Measurements from ENCODE around the gene VPREB3.
A peak's percentile ranks its signal among the peaks of the same experiment; 100 is the strongest.

Gene VPREB3

DNA sequence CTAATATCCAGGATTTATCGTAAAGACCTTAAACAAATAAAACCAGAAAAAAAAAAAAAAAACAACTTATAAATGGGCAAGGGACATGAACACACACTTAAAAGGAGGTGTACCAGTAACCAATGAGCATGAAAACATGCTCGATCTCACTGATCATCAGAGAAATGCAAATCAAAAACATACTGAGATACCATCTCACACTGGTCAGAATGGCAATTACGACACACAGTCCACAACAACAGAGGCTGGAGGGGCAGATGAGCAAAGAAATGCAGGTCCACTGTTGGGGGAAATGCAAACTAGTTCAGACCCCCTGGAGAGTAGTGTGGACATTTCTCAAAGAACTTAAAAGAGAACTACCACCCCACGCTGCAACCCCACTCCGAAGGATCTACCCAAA is 50.2 kb downstream of the VPREB3 start:
- H3K27ac ChIP-seq: no peak overlapping the region
- H3K79me2 ChIP-seq: no peaks in the 10 kb centered on the region
- H3K4me2 ChIP-seq (ENCODE audit: low read length): peak overlapping the region; percentile 55
- TF ChIP-seq, protein P1, sequence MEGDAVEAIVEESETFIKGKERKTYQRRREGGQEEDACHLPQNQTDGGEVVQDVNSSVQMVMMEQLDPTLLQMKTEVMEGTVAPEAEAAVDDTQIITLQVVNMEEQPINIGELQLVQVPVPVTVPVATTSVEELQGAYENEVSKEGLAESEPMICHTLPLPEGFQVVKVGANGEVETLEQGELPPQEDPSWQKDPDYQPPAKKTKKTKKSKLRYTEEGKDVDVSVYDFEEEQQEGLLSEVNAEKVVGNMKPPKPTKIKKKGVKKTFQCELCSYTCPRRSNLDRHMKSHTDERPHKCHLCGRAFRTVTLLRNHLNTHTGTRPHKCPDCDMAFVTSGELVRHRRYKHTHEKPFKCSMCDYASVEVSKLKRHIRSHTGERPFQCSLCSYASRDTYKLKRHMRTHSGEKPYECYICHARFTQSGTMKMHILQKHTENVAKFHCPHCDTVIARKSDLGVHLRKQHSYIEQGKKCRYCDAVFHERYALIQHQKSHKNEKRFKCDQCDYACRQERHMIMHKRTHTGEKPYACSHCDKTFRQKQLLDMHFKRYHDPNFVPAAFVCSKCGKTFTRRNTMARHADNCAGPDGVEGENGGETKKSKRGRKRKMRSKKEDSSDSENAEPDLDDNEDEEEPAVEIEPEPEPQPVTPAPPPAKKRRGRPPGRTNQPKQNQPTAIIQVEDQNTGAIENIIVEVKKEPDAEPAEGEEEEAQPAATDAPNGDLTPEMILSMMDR (IDR thresholded peaks at IDR 0.05): no peak
- H3K27me3 ChIP-seq (ENCODE audit: control insufficient read depth, insufficient read depth, low read length): no peaks in the 10 kb centered on the region
- H2AFZ ChIP-seq: no peak overlapping the region
- H3K9me3 ChIP-seq (ENCODE audit: control insufficient read depth, low read length): no peaks in the 10 kb centered on the region
- H3K4me1 ChIP-seq: peaks cover 24% of the 10 kb centered on the region
- no peak overlapping the region for H3K9ac ChIP-seq
- no peaks in the 10 kb centered on the region for H3K36me3 ChIP-seq (ENCODE audit: control insufficient read depth, insufficient read depth, low read length)
- peak overlapping the region; percentile 32 for H3K4me3 ChIP-seq (ENCODE audit: low read depth, low read length)

All from parathyroid adenoma (tissue), 2 donors.